H1 (cell line): ENCODE results near the gene NAT10. TPM values are rescaled to one million over a fixed set of nuclear protein-coding genes. Genes with fewer than 3 reads are reported as not detected.

ENCODE experiments used
- CTCF ChIA-PET: fragments of 300-600 bp; sonication (Branson Sonifier 250); formaldehyde crosslinking; loops from one replicate; lab custom pipeline; 2021; ENCODE audit not compliant: partially characterized antibody; lab: Charles Lee
- POLR2A ChIA-PET: fragments of 300-600 bp; sonication (Branson Sonifier 250); formaldehyde crosslinking; loops from one replicate; lab custom pipeline; 2021; ENCODE audit warnings: inconsistent platforms; ENCODE audit not compliant: partially characterized antibody; lab: Charles Lee
- DNase-seq, 2 experiments: peaks; one replicate each; pipeline versions ENCODE4 v3.0.0 to v3.0.0-alpha.2; 2010 to 2022; ENCODE audit warnings: low spot score in 2 of 2, low read depth in 1 of 2, mixed read lengths in 1 of 2
- FAIRE-seq: peaks from 2 replicates; lab custom pipeline; 2011; peaks lifted over from hg19 to GRCh38; lab: Jason Lieb, UNC
- H2AFZ ChIP-seq: 2 replicates; pipeline ENCODE4 v1.8.1; 2012; ENCODE audit warnings: low read length, inconsistent platforms
- H2AK5ac ChIP-seq: 2 replicates; pipeline ENCODE4 v1.6.1; 2013; ENCODE audit warnings: low read depth, low read length
- H2BK120ac ChIP-seq: replicated peaks from 2 replicates; pipeline ENCODE3; 2013; ENCODE audit warnings: low read depth, low read length, inconsistent platforms
- H2BK12ac ChIP-seq: 2 replicates; pipeline ENCODE4 v1.6.1; 2013; ENCODE audit warnings: low read depth, low read length
- H2BK15ac ChIP-seq: 2 replicates; pipeline ENCODE4 v1.6.1; 2013; ENCODE audit warnings: low read length
- H2BK20ac ChIP-seq: 2 replicates; pipeline ENCODE4 v1.6.1; 2013; ENCODE audit warnings: low read length
- H2BK5ac ChIP-seq: 2 replicates; pipeline ENCODE4 v1.6.1; 2013; ENCODE audit warnings: low read depth, low read length
- H3K14ac ChIP-seq: 2 replicates; pipeline ENCODE4 v1.6.1; 2013; ENCODE audit warnings: inconsistent platforms; ENCODE audit not compliant: insufficient read length
- H3K18ac ChIP-seq: 2 replicates; pipeline ENCODE4 v1.6.1; 2013; ENCODE audit warnings: low read length; ENCODE audit errors: extremely low read depth
- H3K23ac ChIP-seq: 2 replicates; pipeline ENCODE4 v1.6.1; 2013; ENCODE audit warnings: inconsistent platforms; ENCODE audit not compliant: insufficient read length
- H3K23me2 ChIP-seq: 2 replicates; pipeline ENCODE4 v1.6.1; 2013; ENCODE audit warnings: low read depth, low read length
- H3K27ac ChIP-seq: 2 replicates; pipeline ENCODE4 v1.6.1; 2011; ENCODE audit warnings: low read depth, low read length, inconsistent platforms
- H3K27me3 ChIP-seq, 4 experiments: replicated peaks in 1 of 4; 1 replicate in 1 of 4; 2 replicates in 3 of 4; pipeline versions ENCODE4 v1.6.1 to v1.8.1; 2011 to 2013; ENCODE audit warnings: low read length in 3 of 4, mild to moderate bottlenecking in 3 of 4, inconsistent platforms in 2 of 4, mixed read lengths in 2 of 4, moderate library complexity in 1 of 4; ENCODE audit not compliant: control insufficient read depth in 3 of 4, insufficient read depth in 3 of 4; ENCODE audit errors: extremely low read depth in 1 of 4
- H3K36me3 ChIP-seq, 4 experiments: 2 replicates each; pipeline versions ENCODE4 v1.6.1 to v1.8.1; 2011 to 2013; ENCODE audit warnings: mild to moderate bottlenecking in 4 of 4, low read length in 3 of 4, moderate library complexity in 2 of 4, control low read depth in 1 of 4, inconsistent platforms in 1 of 4; ENCODE audit not compliant: insufficient read depth in 4 of 4, control insufficient read depth in 2 of 4
- H3K4ac ChIP-seq: replicated peaks from 2 replicates; pipeline ENCODE3; 2013; ENCODE audit warnings: low read length, low read depth, mixed read lengths, inconsistent platforms; ENCODE audit not compliant: insufficient read length
- H3K4me1 ChIP-seq, 4 experiments: replicated peaks in 1 of 4; 1 replicate in 1 of 4; 2 replicates in 3 of 4; pipeline versions ENCODE4 v1.6.1 to v1.8.1; 2011 to 2013; ENCODE audit warnings: low read length in 3 of 4, inconsistent platforms in 2 of 4, mixed read lengths in 1 of 4; ENCODE audit not compliant: insufficient read depth in 4 of 4, control insufficient read depth in 3 of 4
- H3K4me2 ChIP-seq, 2 experiments: 2 replicates each; pipeline versions ENCODE4 v1.6.1 to v1.8.1; 2011 to 2013; ENCODE audit warnings: low read depth in 2 of 2, low read length in 2 of 2, control low read depth in 1 of 2, inconsistent platforms in 1 of 2, mild to moderate bottlenecking in 1 of 2; ENCODE audit not compliant: insufficient read depth in 1 of 2
- H3K4me3 ChIP-seq, 4 experiments: fragments of 200-600, 300-600 bp in 1 of 4; sonication (generic), shearing (Covaris generic), sonication (Bioruptor Twin) in 1 of 4; 2 replicates each; pipeline versions ENCODE4 v1.5.1 to v1.8.1; 2011 to 2016; ENCODE audit warnings: low read length in 4 of 4, low read depth in 3 of 4, control low read depth in 2 of 4, inconsistent platforms in 2 of 4, mild to moderate bottlenecking in 2 of 4, mixed read lengths in 1 of 4, moderate library complexity in 1 of 4; ENCODE audit not compliant: insufficient read depth in 2 of 4; ENCODE audit errors: extremely low read depth in 1 of 4
- H3K56ac ChIP-seq: replicated peaks from 2 replicates; pipeline ENCODE3; 2013; ENCODE audit warnings: low read depth, mild to moderate bottlenecking, mixed read lengths, low read length, inconsistent platforms; ENCODE audit not compliant: insufficient read length
- H3K79me1 ChIP-seq: 2 replicates; pipeline ENCODE4 v1.6.1; 2013; ENCODE audit warnings: low read depth, low read length, control low read depth
- H3K79me2 ChIP-seq, 2 experiments: 2 replicates each; pipeline versions ENCODE4 v1.6.1 to v1.8.1; 2012 to 2013; ENCODE audit warnings: low read length in 2 of 2, mild to moderate bottlenecking in 2 of 2, inconsistent platforms in 1 of 2; ENCODE audit not compliant: insufficient read depth in 2 of 2, control insufficient read depth in 1 of 2
- H3K9ac ChIP-seq, 4 experiments: replicated peaks in 1 of 4; 1 replicate in 1 of 4; 2 replicates in 3 of 4; pipeline versions ENCODE4 v1.6.1 to v1.8.1; 2011 to 2013; ENCODE audit warnings: low read depth in 3 of 4, low read length in 3 of 4, control low read depth in 2 of 4, mild to moderate bottlenecking in 2 of 4, moderate library complexity in 2 of 4, inconsistent platforms in 1 of 4; ENCODE audit errors: extremely low read depth in 1 of 4
- H3K9me3 ChIP-seq, 2 experiments: 2 replicates each; pipeline versions ENCODE4 v1.6.1 to v1.8.1; 2012 to 2013; ENCODE audit warnings: mild to moderate bottlenecking in 2 of 2, moderate library complexity in 2 of 2, control low read depth in 1 of 2, inconsistent platforms in 1 of 2, low read depth in 1 of 2, low read length in 1 of 2, mixed read lengths in 1 of 2; ENCODE audit not compliant: insufficient read depth in 2 of 2
- H4K20me1 ChIP-seq, 2 experiments: replicated peaks in 1 of 2; 2 replicates each; pipeline versions ENCODE3 to v1.8.1; 2011 to 2013; ENCODE audit warnings: inconsistent platforms in 2 of 2, low read length in 2 of 2, mild to moderate bottlenecking in 1 of 2; ENCODE audit not compliant: insufficient read depth in 2 of 2, control insufficient read depth in 1 of 2
- H4K5ac ChIP-seq: 2 replicates; pipeline ENCODE4 v1.6.1; 2013; ENCODE audit warnings: low read length, low read depth, mixed read lengths, inconsistent platforms; ENCODE audit not compliant: insufficient read length
- H4K8ac ChIP-seq: 2 replicates; pipeline ENCODE4 v1.8.0; 2013; ENCODE audit warnings: mild to moderate bottlenecking, moderate library complexity, low read length, inconsistent platforms; ENCODE audit not compliant: insufficient read depth; ENCODE audit errors: extremely low read depth
- H4K91ac ChIP-seq: replicated peaks from 2 replicates; pipeline ENCODE3; 2013; ENCODE audit warnings: low read length, mixed read lengths, inconsistent platforms; ENCODE audit not compliant: insufficient read length
- CTCF ChIP-seq, 3 experiments: IDR thresholded peaks; 1 replicate in 2 of 3; 2 replicates in 1 of 3; pipeline versions ENCODE4 v1.5.1 to v1.6.1; 2011; ENCODE audit warnings: low read length in 3 of 3, mild to moderate bottlenecking in 3 of 3, inconsistent platforms in 2 of 3, low read depth in 1 of 3, moderate library complexity in 1 of 3; ENCODE audit not compliant: insufficient read depth in 1 of 3; ENCODE audit errors: control extremely low read depth in 1 of 3
- GABPA ChIP-seq: IDR thresholded peaks from 2 replicates; pipeline ENCODE4 v1.6.1; 2011; ENCODE audit warnings: mild to moderate bottlenecking, low read length, moderate library complexity, borderline replicate concordance; ENCODE audit not compliant: insufficient read depth
- KDM1A ChIP-seq: fragments of 200-600, 300-600 bp; sonication (generic); IDR thresholded peaks from 2 replicates; pipeline ENCODE4 v1.7.1; 2016; ENCODE audit warnings: mild to moderate bottlenecking, low read length, borderline replicate concordance
- POU5F1 ChIP-seq: IDR thresholded peaks from 2 replicates; pipeline ENCODE4 v1.6.1; 2011; ENCODE audit warnings: low read depth, mild to moderate bottlenecking, low read length, moderate library complexity
- RBBP5 ChIP-seq: IDR thresholded peaks from 2 replicates; pipeline ENCODE4 v1.7.1; 2012; ENCODE audit warnings: low read depth, mild to moderate bottlenecking, inconsistent platforms, low read length, moderate library complexity, borderline replicate concordance
- SIN3A ChIP-seq, 2 experiments: IDR thresholded peaks in 1 of 2; conservative IDR thresholded peaks in 1 of 2; 2 replicates each; pipeline ENCODE4 v1.6.1; 2011 to 2012; ENCODE audit warnings: low read length in 2 of 2, improper control_type of control experiment in 1 of 2, low read depth in 1 of 2, mild to moderate bottlenecking in 1 of 2
- SP2 ChIP-seq: IDR thresholded peaks from 2 replicates; pipeline ENCODE4 v1.6.1; 2012; ENCODE audit warnings: mild to moderate bottlenecking, low read length, inconsistent platforms
- SRF ChIP-seq: IDR thresholded peaks from 2 replicates; pipeline ENCODE4 v1.6.1; 2011; ENCODE audit warnings: mild to moderate bottlenecking, low read depth, low read length, moderate library complexity
- TEAD4 ChIP-seq: IDR thresholded peaks from 2 replicates; pipeline ENCODE4 v1.6.1; 2012; ENCODE audit warnings: low read depth, low read length, inconsistent platforms, mixed read lengths
- YY1 ChIP-seq: IDR thresholded peaks from 2 replicates; pipeline ENCODE4 v1.6.1; 2011; ENCODE audit warnings: low read depth, mild to moderate bottlenecking, low read length
- WGBS, 2 experiments: shearing (Covaris generic) in 1 of 2; methylation state at CpG; one replicate each; pipeline versions ENCODE4 v1.1.6 to v1.1.7; 2013 to 2015; ENCODE audit warnings: low lambda C conversion rate in 2 of 2, mixed read lengths in 2 of 2, inconsistent platforms in 1 of 2, low coverage in 1 of 2, missing lambda C conversion rate in 1 of 2; ENCODE audit not compliant: insufficient replicate concordance in 2 of 2, insufficient coverage in 1 of 2, insufficient read length in 1 of 2; ENCODE audit errors: extremely low coverage in 1 of 2, missing lambda C conversion rate in 1 of 2; 5-methylcytosine and 5-hydroxymethylcytosine counted together
- polyA plus RNA-seq, 7 experiments: library from polyadenylated mRNA; depleted of rRNA in 3 of 7; stranded (reverse) in 5 of 7; unstranded in 2 of 7; fragments of >200 nt in 5 of 7; fragments of 200-250 nt in 2 of 7; gene quantifications; 1 replicate in 5 of 7; 2 replicates in 1 of 7; 4 replicates in 1 of 7; pipeline versions ENCODE4 v1.2.1 to v1.2.3, GENCODE V29; 2011 to 2013; ENCODE audit warnings: missing spikeins in 2 of 7, mixed read lengths in 2 of 7
- total RNA-seq: library from RNA; stranded (reverse); fragmentation: NEBNext Ultra II Directional; extraction: Animal tissue kit (Norgen Biotek cat#: 25700); gene quantifications from 2 replicates; pipeline ENCODE4 v1.2.1, GENCODE V29; 2021
- TF ChIP-seq, protein P1 (sequence below): IDR thresholded peaks from 2 replicates; pipeline ENCODE4 v1.6.1; 2012; ENCODE audit warnings: inconsistent platforms

The NAT10 gene
- total and polyA plus RNA-seq, 2 of the 8 experiments (the other 6 are each of a cell fraction or from before 2014, with no cell fraction given), result 66.3 to 89.6 TPM

- H2AFZ ChIP-seq, result no peak overlapping the region
- H3K79me1 ChIP-seq, result no peaks in the 10 kb centered on the region
- no peak overlapping the region for H3K4ac ChIP-seq
- DNase-seq (no peak), FAIRE-seq (no peak)
- 89% methylated on average over 3 of the region's 3 CpGs; no CpG with 5 or more reads in 1 of the 2 experiments for WGBS, 2 experiments
- no peaks in the 10 kb centered on the region for H3K79me2 ChIP-seq
- no peak overlapping the region for H3K18ac ChIP-seq
- ChIA-PET CTCF (interaction anchor here (0.8 to 1.2 kb wide), 2 partner anchors 14 to 50 kb away, joined by 3 to 5 read pairs; no protein-coding TSS in a partner anchor), POLR2A (interaction anchor here (2.3 to 3.0 kb wide), 2 partner anchors 12 to 30 kb away, joined by 4 to 7 read pairs; partner anchors contain the start of gene NAT10)
- H4K5ac ChIP-seq, result no peak overlapping the region
- H2BK5ac ChIP-seq, result no peak overlapping the region
- no peak overlapping the region for H2BK120ac ChIP-seq
- no peak overlapping the region for H2BK15ac ChIP-seq
- peaks cover 3 to 6% of the 10 kb centered on the region in 2 experiments for H4K20me1 ChIP-seq
- no peaks in the 10 kb centered on the region for H3K27me3 ChIP-seq
- peaks cover 25 to 66% (median 51%) of the 10 kb centered on the region in 4 experiments for H3K36me3 ChIP-seq
- H4K91ac ChIP-seq, result no peak overlapping the region
- no peaks in the 10 kb centered on the region for H3K9me3 ChIP-seq
- H3K4me1 ChIP-seq, result no peaks in the 10 kb centered on the region
- H3K23me2 ChIP-seq, result no peaks in the 10 kb centered on the region; the same call in 1 of the 2 replicates
- H4K8ac ChIP-seq, result no peak overlapping the region
- H3K27ac ChIP-seq, result no peak overlapping the region
- H3K4me3 ChIP-seq, result no peak overlapping the region
- no peak overlapping the region for H2BK20ac ChIP-seq
- no peak overlapping the region for H3K23ac ChIP-seq
- H2AK5ac ChIP-seq, result no peak overlapping the region
- H3K4me2 ChIP-seq, result no peak overlapping the region
- H3K9ac ChIP-seq, result no peak overlapping the region
- no peak overlapping the region for H2BK12ac ChIP-seq
- H3K14ac ChIP-seq, result no peak overlapping the region
- H3K56ac ChIP-seq, result no peak overlapping the region
- TF ChIP-seq KDM1A (no peak), TEAD4 (no peak), CTCF (IDR thresholded peaks at IDR 0.05; ENCODE audit: control extremely low read depth in 1 of 3, insufficient read depth in 1 of 3, low read depth in 1 of 3, low read length in 3 of 3) (no peak), POU5F1 (no peak), SP2 (no peak), RBBP5 (no peak), SRF (no peak), YY1 (no peak), SIN3A (conservative IDR thresholded peaks at IDR 0.05 in 1 of 2, IDR thresholded peaks at IDR 0.05 in 1 of 2; ENCODE audit: low read depth in 1 of 2, low read length in 2 of 2) (no peak), GABPA (no peak)
- TF ChIP-seq, protein P1, sequence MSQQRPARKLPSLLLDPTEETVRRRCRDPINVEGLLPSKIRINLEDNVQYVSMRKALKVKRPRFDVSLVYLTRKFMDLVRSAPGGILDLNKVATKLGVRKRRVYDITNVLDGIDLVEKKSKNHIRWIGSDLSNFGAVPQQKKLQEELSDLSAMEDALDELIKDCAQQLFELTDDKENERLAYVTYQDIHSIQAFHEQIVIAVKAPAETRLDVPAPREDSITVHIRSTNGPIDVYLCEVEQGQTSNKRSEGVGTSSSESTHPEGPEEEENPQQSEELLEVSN, result no peak
Observed at GRCh38 chr11:34135439-34135838, 30.0 kb downstream of the NAT10 start.
